Body of pancreas (tissue), 4 donors: ENCODE data around the gene TEAD1.

ENCODE experiments used
- CTCF ChIP-seq, 7 experiments: fragments of 450-650 bp in 4 of 7; fragments of 200-600 bp in 3 of 7; sonication (generic) in 3 of 7; IDR thresholded peaks; one replicate each; pipeline ENCODE4 v1.5.1; 2016 to 2019; ENCODE audit warnings: antibody characterized with exemption in 7 of 7
- POLR2A ChIP-seq, 3 donors: fragments of 450-650 bp; IDR thresholded peaks; one replicate each; pipeline ENCODE4 v1.6.1; 2016; ENCODE audit warnings: antibody characterized with exemption in 3 of 3, mild to moderate bottlenecking in 2 of 3

- no peak for TF ChIP-seq CTCF (IDR thresholded peaks at IDR 0.05)
- TF ChIP-seq POLR2A (IDR thresholded peaks at IDR 0.05) = no peak
Observed at GRCh38 chr11:12701811-12702592, 27.8 kb downstream of the TEAD1 start.
